HepG2 (cell line): ENCODE measurements around the gene MIF. TPM values are rescaled to one million over a fixed set of nuclear protein-coding genes. Genes with fewer than 3 reads are reported as not detected.

ENCODE experiments used
- CHD4 ChIP-seq: fragments of 200-600 bp; sonication (generic); IDR thresholded peaks from 2 replicates; pipeline ENCODE4 v1.7.0; 2017; ENCODE audit warnings: mild to moderate bottlenecking, low read length, borderline replicate concordance
- KDM2A ChIP-seq: sonication (generic); formaldehyde crosslinking; IDR thresholded peaks from 2 replicates; pipeline ENCODE4 v1.4.0; 2020; ENCODE audit warnings: low read depth, missing genetic modification reagents, borderline replicate concordance
- RBFOX2 ChIP-seq: fragments of 200-400 bp; formaldehyde crosslinking; IDR thresholded peaks from 2 replicates; pipeline ENCODE4 v1.6.1; 2017; ENCODE audit warnings: low read depth, mild to moderate bottlenecking, low read length
- REXO4 ChIP-seq: sonication (generic); formaldehyde crosslinking; IDR thresholded peaks from 2 replicates; pipeline ENCODE4 v1.8.0; 2022; ENCODE audit warnings: missing genetic modification reagents, mild to moderate bottlenecking, borderline replicate concordance
- ZNF790 ChIP-seq: sonication (generic); formaldehyde crosslinking; IDR thresholded peaks from 2 replicates; pipeline ENCODE4 v1.8.0; 2022; ENCODE audit warnings: missing genetic modification reagents, mild to moderate bottlenecking, borderline replicate concordance
- polyA plus RNA-seq, 8 experiments: library from polyadenylated mRNA; depleted of rRNA in 3 of 8; stranded (reverse) in 7 of 8; unstranded in 1 of 8; fragments of >200 nt; fragmentation: Illumina TruSeq in 4 of 8; extraction: Trizol in 4 of 8; gene quantifications; 2 replicates each; pipeline versions ENCODE4 v1.2.1 to v1.2.3, GENCODE V29; 2011 to 2016; ENCODE audit warnings: low read depth in 4 of 8, missing spikeins in 1 of 8, mixed read lengths in 1 of 8; ENCODE audit not compliant: insufficient read depth in 1 of 8
- total RNA-seq, 5 experiments: library from RNA; depleted of rRNA; stranded (reverse); fragments of >200 nt; fragmentation: Illumina TruSeq; extraction: Trizol; gene quantifications; 2 replicates each; pipeline ENCODE4 v1.2.3, GENCODE V29; 2016; ENCODE audit warnings: low read depth in 1 of 5
- TF ChIP-seq, protein P1 (sequence below): fragments of 450-650 bp; IDR thresholded peaks from 2 replicates; pipeline ENCODE4 v1.6.1; 2016
- TF ChIP-seq, protein P2 (sequence below): sonication (generic); formaldehyde crosslinking; conservative IDR thresholded peaks from 2 replicates; pipeline ENCODE4 v1.5.0; 2020; ENCODE audit warnings: missing genetic modification reagents
- TF ChIP-seq, protein P3 (sequence below): sonication (generic); formaldehyde crosslinking; IDR thresholded peaks from 2 replicates; pipeline ENCODE4 v1.4.0; 2020; ENCODE audit warnings: missing genetic modification reagents

MIF gene
- total and polyA plus RNA-seq, 2 of the 13 experiments (the other 11 are each of a cell fraction or from before 2014, with no cell fraction given): 634 to 675 TPM

- TF ChIP-seq KDM2A (CRISPR knock-in tag): peak; percentile 40; the same call in 1 of the 2 replicates
- TF ChIP-seq, protein P1, sequence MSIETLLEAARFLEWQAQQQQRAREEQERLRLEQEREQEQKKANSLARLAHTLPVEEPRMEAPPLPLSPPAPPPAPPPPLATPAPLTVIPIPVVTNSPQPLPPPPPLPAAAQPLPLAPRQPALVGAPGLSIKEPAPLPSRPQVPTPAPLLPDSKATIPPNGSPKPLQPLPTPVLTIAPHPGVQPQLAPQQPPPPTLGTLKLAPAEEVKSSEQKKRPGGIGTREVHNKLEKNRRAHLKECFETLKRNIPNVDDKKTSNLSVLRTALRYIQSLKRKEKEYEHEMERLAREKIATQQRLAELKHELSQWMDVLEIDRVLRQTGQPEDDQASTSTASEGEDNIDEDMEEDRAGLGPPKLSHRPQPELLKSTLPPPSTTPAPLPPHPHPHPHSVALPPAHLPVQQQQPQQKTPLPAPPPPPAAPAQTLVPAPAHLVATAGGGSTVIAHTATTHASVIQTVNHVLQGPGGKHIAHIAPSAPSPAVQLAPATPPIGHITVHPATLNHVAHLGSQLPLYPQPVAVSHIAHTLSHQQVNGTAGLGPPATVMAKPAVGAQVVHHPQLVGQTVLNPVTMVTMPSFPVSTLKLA: no peak
- no peak for TF ChIP-seq ZNF790
- TF ChIP-seq, protein P2, sequence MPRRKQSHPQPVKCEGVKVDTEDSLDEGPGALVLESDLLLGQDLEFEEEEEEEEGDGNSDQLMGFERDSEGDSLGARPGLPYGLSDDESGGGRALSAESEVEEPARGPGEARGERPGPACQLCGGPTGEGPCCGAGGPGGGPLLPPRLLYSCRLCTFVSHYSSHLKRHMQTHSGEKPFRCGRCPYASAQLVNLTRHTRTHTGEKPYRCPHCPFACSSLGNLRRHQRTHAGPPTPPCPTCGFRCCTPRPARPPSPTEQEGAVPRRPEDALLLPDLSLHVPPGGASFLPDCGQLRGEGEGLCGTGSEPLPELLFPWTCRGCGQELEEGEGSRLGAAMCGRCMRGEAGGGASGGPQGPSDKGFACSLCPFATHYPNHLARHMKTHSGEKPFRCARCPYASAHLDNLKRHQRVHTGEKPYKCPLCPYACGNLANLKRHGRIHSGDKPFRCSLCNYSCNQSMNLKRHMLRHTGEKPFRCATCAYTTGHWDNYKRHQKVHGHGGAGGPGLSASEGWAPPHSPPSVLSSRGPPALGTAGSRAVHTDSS (CRISPR knock-in tag): no peak
- peak; percentile 59; the same call in 1 of the 2 replicates for TF ChIP-seq RBFOX2
- TF ChIP-seq, protein P3, sequence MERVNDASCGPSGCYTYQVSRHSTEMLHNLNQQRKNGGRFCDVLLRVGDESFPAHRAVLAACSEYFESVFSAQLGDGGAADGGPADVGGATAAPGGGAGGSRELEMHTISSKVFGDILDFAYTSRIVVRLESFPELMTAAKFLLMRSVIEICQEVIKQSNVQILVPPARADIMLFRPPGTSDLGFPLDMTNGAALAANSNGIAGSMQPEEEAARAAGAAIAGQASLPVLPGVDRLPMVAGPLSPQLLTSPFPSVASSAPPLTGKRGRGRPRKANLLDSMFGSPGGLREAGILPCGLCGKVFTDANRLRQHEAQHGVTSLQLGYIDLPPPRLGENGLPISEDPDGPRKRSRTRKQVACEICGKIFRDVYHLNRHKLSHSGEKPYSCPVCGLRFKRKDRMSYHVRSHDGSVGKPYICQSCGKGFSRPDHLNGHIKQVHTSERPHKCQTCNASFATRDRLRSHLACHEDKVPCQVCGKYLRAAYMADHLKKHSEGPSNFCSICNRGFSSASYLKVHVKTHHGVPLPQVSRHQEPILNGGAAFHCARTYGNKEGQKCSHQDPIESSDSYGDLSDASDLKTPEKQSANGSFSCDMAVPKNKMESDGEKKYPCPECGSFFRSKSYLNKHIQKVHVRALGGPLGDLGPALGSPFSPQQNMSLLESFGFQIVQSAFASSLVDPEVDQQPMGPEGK (CRISPR knock-in tag): peak; percentile 39
- TF ChIP-seq REXO4 (CRISPR knock-in tag): no peak
- TF ChIP-seq CHD4: no peak
These were observed 4.1 kb downstream of the MIF start (continued) for GRCh38 chr22:23898006-23898974.
